HG03064 (cell line): ENCODE results near the gene NTN1.
"Not testable (repeated sequence)": the region's sequence is repeated elsewhere in the genome, so short reads cannot be mapped to it uniquely, and the experiment has no call there.

Experiments used
- ATAC-seq: cut with Tn5 transposase; IDR thresholded peaks from one replicate; pipeline ENCODE4 v1.9.1; 2021; ENCODE audit warnings: low read depth; ENCODE audit not compliant: unreplicated experiment

Gene NTN1

GRCh38 chr17:9150446-9151090 is 129.3 kb downstream of the NTN1 start:
- no peak for ATAC-seq

- no peak for ATAC-seq
Measured at GRCh38 chr17:9151091-9151490, 129.8 kb downstream of the NTN1 start.

GRCh38 chr17:9151740-9152139 is 130.4 kb downstream of the NTN1 start:
- not testable (repeated sequence) for ATAC-seq

GRCh38 chr17:9158544-9159452 is 137.5 kb downstream of the NTN1 start:
- no peak for ATAC-seq

GRCh38 chr17:9162275-9162985 is 141.1 kb downstream of the NTN1 start:
- no peak for ATAC-seq

GRCh38 chr17:9166788-9167187 is 145.5 kb downstream of the NTN1 start:
- ATAC-seq, result no peak

- no peak for ATAC-seq
Measured at GRCh38 chr17:9167379-9167778, 146.1 kb downstream of the NTN1 start.

GRCh38 chr17:9169116-9169515 is 147.8 kb downstream of the NTN1 start:
- no peak for ATAC-seq

GRCh38 chr17:9170336-9170735 is 149.0 kb downstream of the NTN1 start:
- ATAC-seq, result no peak

GRCh38 chr17:9170853-9171252 is 149.5 kb downstream of the NTN1 start:
- ATAC-seq, result no peak

- no peak for ATAC-seq
Measured at GRCh38 chr17:9173386-9173983, 152.2 kb downstream of the NTN1 start.

- no peak for ATAC-seq
Measured at GRCh38 chr17:9174312-9174711, 153.0 kb downstream of the NTN1 start.

GRCh38 chr17:9174779-9175574 is 153.7 kb downstream of the NTN1 start:
- no peak for ATAC-seq

- no peak for ATAC-seq
Measured at GRCh38 chr17:9175700-9176467, 154.6 kb downstream of the NTN1 start.

GRCh38 chr17:9177212-9177611 is 155.9 kb downstream of the NTN1 start:
- ATAC-seq, result no peak

GRCh38 chr17:9178319-9178718 is 157.0 kb downstream of the NTN1 start:
- ATAC-seq, result no peak

GRCh38 chr17:9179602-9180001 is 158.3 kb downstream of the NTN1 start:
- no peak for ATAC-seq

- no peak for ATAC-seq
Measured at GRCh38 chr17:9181640-9182039, 160.3 kb downstream of the NTN1 start.

- ATAC-seq, result no peak
Measured at GRCh38 chr17:9183306-9183705, 162.0 kb downstream of the NTN1 start.
